OCI-LY3 (cell line): ENCODE measurements around the gene MKNK1.

Experiments used
- H2AFZ ChIP-seq: fragments of 200-600, 300-600 bp; shearing (Covaris generic); 2 replicates; pipeline ENCODE4 v1.6.0; 2014; ENCODE audit warnings: antibody characterized with exemption, low read depth, low read length
- H3K27ac ChIP-seq: fragments of 200-600, 300-600 bp; sonication (generic); 2 replicates; pipeline ENCODE4 v1.5.1; 2014; ENCODE audit warnings: mild to moderate bottlenecking, low read length, moderate library complexity, mixed read lengths
- H3K27me3 ChIP-seq: fragments of 200-600, 300-600 bp; sonication (generic); 2 replicates; pipeline ENCODE4 v1.6.1; 2014; ENCODE audit warnings: low read depth, low read length, mixed read lengths
- H3K36me3 ChIP-seq: fragments of 200-600, 300-600 bp; sonication (generic); replicated peaks from 2 replicates; pipeline ENCODE3; 2014; ENCODE audit warnings: low read depth, low read length, mixed read lengths
- H3K4me1 ChIP-seq: fragments of 300-600, 200-600 bp; sonication (generic); 2 replicates; pipeline ENCODE4 v1.6.1; 2014; ENCODE audit warnings: low read length, mixed read lengths
- H3K4me2 ChIP-seq: fragments of 200-600, 300-600 bp; sonication (generic); 2 replicates; pipeline ENCODE4 v1.6.1; 2014; ENCODE audit warnings: low read length, mixed read lengths
- H3K4me3 ChIP-seq: fragments of 300-600, 200-600 bp; sonication (generic); 2 replicates; pipeline ENCODE4 v1.5.1; 2014; ENCODE audit warnings: antibody characterized with exemption, mild to moderate bottlenecking, low read length, moderate library complexity
- H3K79me2 ChIP-seq: fragments of 300-600, 200-600 bp; shearing (Covaris generic); 2 replicates; pipeline ENCODE4 v1.6.1; 2014; ENCODE audit warnings: mild to moderate bottlenecking, low read length, mixed read lengths
- H3K9ac ChIP-seq: fragments of 300-600, 200-600 bp; shearing (Covaris generic); 2 replicates; pipeline ENCODE4 v1.6.0; 2014; ENCODE audit warnings: mild to moderate bottlenecking, low read length, moderate library complexity
- H3K9me3 ChIP-seq: fragments of 200-600, 300-600 bp; shearing (Covaris generic); 2 replicates; pipeline ENCODE4 v1.6.1; 2014; ENCODE audit warnings: low read length, mixed read lengths; ENCODE audit not compliant: insufficient read depth
- H4K20me1 ChIP-seq: fragments of 200-600, 300-600 bp; sonication (generic); 2 replicates; pipeline ENCODE4 v1.6.1; 2016; ENCODE audit warnings: low read length, mixed read lengths; ENCODE audit not compliant: insufficient read depth
- EZH2phosphoT487 ChIP-seq: fragments of 200-600 bp; shearing (Covaris generic); IDR thresholded peaks from 2 replicates; pipeline ENCODE4 v1.6.1; 2018; ENCODE audit warnings: antibody characterized with exemption, mixed run types, low read depth
- TF ChIP-seq, protein P1 (sequence below): fragments of 200-600, 300-600 bp; sonication (generic); IDR thresholded peaks from 2 replicates; pipeline ENCODE4 v1.5.1; 2014; ENCODE audit warnings: antibody characterized with exemption, low read length, low read depth

MKNK1 gene

DNA sequence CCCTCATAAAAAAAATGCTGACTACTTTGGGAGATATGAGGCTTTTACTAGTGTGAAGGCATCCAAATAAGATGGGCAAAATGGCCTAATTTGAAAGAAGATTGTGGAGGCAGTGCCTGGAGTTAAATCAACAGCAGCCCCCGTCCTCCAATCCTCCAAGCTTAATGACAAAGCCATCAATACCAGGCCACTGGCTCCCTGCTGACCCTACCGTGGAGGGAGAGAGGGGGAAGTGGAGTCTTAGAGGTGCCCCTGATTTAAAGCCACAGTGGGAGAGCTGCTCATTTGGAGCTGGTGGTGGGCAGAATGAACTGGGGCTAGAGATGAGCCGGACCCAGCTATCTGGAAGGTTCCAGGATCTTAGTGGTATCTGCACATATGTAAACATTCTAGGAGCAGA is 28.3 kb downstream of the MKNK1 start:
- H3K79me2 ChIP-seq: no peaks in the 10 kb centered on the region
- H3K4me3 ChIP-seq: no peak overlapping the region
- no peaks in the 10 kb centered on the region for H4K20me1 ChIP-seq
- H3K4me2 ChIP-seq: no peak overlapping the region
- H3K4me1 ChIP-seq: no peaks in the 10 kb centered on the region
- no peaks in the 10 kb centered on the region for H3K9me3 ChIP-seq
- no peaks in the 10 kb centered on the region for H3K36me3 ChIP-seq
- no peak overlapping the region for H3K9ac ChIP-seq
- no peaks in the 10 kb centered on the region for H3K27me3 ChIP-seq
- no peak overlapping the region for H2AFZ ChIP-seq
- TF ChIP-seq EZH2phosphoT487: no peak
- TF ChIP-seq, protein P1, sequence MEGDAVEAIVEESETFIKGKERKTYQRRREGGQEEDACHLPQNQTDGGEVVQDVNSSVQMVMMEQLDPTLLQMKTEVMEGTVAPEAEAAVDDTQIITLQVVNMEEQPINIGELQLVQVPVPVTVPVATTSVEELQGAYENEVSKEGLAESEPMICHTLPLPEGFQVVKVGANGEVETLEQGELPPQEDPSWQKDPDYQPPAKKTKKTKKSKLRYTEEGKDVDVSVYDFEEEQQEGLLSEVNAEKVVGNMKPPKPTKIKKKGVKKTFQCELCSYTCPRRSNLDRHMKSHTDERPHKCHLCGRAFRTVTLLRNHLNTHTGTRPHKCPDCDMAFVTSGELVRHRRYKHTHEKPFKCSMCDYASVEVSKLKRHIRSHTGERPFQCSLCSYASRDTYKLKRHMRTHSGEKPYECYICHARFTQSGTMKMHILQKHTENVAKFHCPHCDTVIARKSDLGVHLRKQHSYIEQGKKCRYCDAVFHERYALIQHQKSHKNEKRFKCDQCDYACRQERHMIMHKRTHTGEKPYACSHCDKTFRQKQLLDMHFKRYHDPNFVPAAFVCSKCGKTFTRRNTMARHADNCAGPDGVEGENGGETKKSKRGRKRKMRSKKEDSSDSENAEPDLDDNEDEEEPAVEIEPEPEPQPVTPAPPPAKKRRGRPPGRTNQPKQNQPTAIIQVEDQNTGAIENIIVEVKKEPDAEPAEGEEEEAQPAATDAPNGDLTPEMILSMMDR: no peak
- H3K27ac ChIP-seq: no peak overlapping the region

DNA sequence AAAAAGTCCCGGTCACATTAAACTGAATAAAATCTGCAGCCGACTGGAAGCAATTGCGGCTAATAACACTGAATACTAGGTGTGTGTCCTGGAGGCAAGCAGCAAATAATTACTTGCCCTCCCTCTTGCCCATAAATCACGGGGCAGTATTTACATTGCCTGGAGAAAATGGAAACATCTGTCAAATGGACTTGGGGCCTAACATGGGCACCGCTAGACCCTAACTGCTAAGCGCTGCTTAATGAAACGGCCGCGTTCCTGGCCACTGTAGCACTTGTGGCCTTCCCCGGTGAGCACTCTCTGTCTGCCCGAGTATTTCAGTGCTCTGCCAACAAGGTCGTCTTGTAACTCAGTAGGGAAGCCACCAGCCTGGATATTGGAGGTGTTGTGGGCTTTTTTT is 28.8 kb downstream of the MKNK1 start:
- H3K9ac ChIP-seq: no peak overlapping the region
- H4K20me1 ChIP-seq: no peaks in the 10 kb centered on the region
- no peak overlapping the region for H3K27ac ChIP-seq
- H3K9me3 ChIP-seq: no peaks in the 10 kb centered on the region
- H3K36me3 ChIP-seq: no peaks in the 10 kb centered on the region
- H3K4me2 ChIP-seq: no peak overlapping the region
- no peak for TF ChIP-seq EZH2phosphoT487
- TF ChIP-seq, protein P1: no peak
- no peaks in the 10 kb centered on the region for H3K79me2 ChIP-seq
- no peaks in the 10 kb centered on the region for H3K27me3 ChIP-seq
- no peak overlapping the region for H2AFZ ChIP-seq
- H3K4me1 ChIP-seq: no peaks in the 10 kb centered on the region
- H3K4me3 ChIP-seq: no peak overlapping the region

DNA sequence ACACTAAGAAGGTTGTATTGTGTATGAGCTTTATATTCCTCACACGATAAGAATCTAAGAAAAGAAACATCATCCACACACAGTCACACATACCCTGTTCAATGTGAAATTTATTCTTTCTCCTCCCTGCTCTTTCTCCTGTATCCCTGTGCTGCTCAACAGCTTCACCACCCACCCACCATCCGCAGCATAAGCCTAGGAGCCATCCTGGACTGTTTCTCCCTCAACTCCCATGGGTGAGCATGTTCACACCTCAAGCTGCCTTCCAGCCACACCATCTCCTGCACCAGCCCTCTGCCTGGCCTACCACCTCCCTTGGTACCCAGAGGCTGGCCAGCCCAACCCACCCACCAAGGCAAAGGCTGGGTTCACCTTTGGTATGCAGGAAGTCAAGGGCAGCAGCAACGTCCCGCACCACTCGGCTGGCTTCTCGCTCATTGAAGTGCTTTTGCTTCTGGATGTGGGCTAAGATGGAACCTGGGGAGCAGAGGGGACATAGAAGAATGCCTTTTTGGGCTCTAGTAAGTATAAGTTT is 32.3 kb downstream of the MKNK1 start:
- no peaks in the 10 kb centered on the region for H3K79me2 ChIP-seq
- H3K4me2 ChIP-seq: no peak overlapping the region
- no peaks in the 10 kb centered on the region for H4K20me1 ChIP-seq
- TF ChIP-seq, protein P1: no peak
- TF ChIP-seq EZH2phosphoT487: no peak
- no peak overlapping the region for H3K27ac ChIP-seq
- H3K4me1 ChIP-seq: no peaks in the 10 kb centered on the region
- no peak overlapping the region for H3K4me3 ChIP-seq
- no peaks in the 10 kb centered on the region for H3K36me3 ChIP-seq
- H3K9ac ChIP-seq: no peak overlapping the region
- no peaks in the 10 kb centered on the region for H3K9me3 ChIP-seq
- H3K27me3 ChIP-seq: no peaks in the 10 kb centered on the region
- H2AFZ ChIP-seq: no peak overlapping the region

DNA sequence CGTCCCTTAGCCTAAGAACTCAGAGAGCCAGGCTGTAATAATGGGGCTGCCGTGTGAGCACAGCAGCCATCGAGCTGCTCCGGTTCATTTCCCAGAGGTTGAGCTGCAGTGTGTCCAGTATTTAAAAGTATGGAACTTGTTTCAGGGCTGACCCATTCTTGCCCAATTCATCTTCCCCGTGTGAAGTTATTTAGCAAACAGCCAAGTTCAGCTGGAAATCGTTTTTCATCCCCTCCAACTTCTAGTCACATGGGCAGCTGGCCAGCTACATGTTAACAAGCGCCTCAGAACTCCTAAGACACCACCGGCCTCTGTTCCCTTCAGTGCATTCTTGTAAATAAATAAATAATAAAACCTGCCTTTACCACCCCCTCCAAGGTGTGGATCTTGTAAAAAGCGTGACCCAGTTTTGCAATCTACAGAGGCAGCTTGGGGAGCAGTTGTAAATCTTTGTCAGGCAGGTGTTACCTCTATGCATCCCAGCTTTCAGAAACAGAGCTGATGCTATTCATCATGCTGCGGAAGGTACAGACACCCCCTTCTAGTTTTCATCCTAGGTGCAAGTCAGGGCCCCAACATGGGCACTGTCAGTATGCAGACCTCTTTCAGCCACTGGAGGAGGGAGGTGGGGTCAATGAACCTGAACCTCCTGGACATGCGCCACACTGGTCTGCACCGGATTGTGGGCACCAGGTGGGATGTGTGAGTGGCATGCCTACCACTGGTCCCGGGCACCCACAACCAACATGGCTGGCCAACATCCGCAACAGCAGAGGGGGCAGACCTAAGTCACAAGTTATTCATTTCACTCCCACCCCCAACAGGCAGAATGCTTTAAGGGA is 34.0 kb downstream of the MKNK1 start:
- no peak overlapping the region for H3K4me3 ChIP-seq
- no peak overlapping the region for H3K27ac ChIP-seq
- H3K9ac ChIP-seq: no peak overlapping the region
- H3K79me2 ChIP-seq: no peaks in the 10 kb centered on the region
- no peaks in the 10 kb centered on the region for H3K27me3 ChIP-seq
- H3K4me1 ChIP-seq: no peaks in the 10 kb centered on the region
- no peak overlapping the region for H3K4me2 ChIP-seq
- H3K9me3 ChIP-seq: no peaks in the 10 kb centered on the region
- H2AFZ ChIP-seq: no peak overlapping the region
- no peaks in the 10 kb centered on the region for H3K36me3 ChIP-seq
- no peak for TF ChIP-seq EZH2phosphoT487
- TF ChIP-seq, protein P1: no peak
- no peaks in the 10 kb centered on the region for H4K20me1 ChIP-seq
